RWPE2 (cell line): ENCODE data around the gene RPS21.

Experiments
- ATAC-seq: fragments of 200-7000 bp; cut with Tn5 transposase; 3 replicates; pipeline ENCODE4 v1.9.1; 2021; ENCODE audit warnings: low read depth
- DNase-seq: peaks from one replicate; pipeline ENCODE4 v3.0.0-alpha.2; 2020; ENCODE audit warnings: low spot score
- H3K27ac ChIP-seq: fragments of 450-650 bp; 2 replicates; pipeline ENCODE4 v1.5.1; 2017; ENCODE audit warnings: mild to moderate bottlenecking; ENCODE audit not compliant: poor library complexity, severe bottlenecking
- H3K27me3 ChIP-seq: fragments of 250-450 bp; sonication (Bioruptor Pico); 2 replicates; pipeline ENCODE4 v1.5.1; 2021; ENCODE audit warnings: mild to moderate bottlenecking, moderate library complexity; ENCODE audit not compliant: insufficient read depth, poor library complexity, severe bottlenecking
- H3K36me3 ChIP-seq: fragments of 250-450 bp; sonication (Bioruptor Pico); 2 replicates; pipeline ENCODE4 v1.5.1; 2020; ENCODE audit warnings: low read depth, mild to moderate bottlenecking, moderate library complexity
- H3K4me1 ChIP-seq: fragments of 250-450 bp; sonication (Bioruptor Pico); 2 replicates; pipeline ENCODE4 v1.5.1; 2021; ENCODE audit warnings: mild to moderate bottlenecking, moderate library complexity; ENCODE audit not compliant: insufficient read depth, poor library complexity, severe bottlenecking
- H3K4me3 ChIP-seq: fragments of 250-450 bp; sonication (Bioruptor Pico); 2 replicates; pipeline ENCODE4 v1.5.1; 2021; ENCODE audit warnings: mild to moderate bottlenecking, moderate library complexity; ENCODE audit not compliant: severe bottlenecking
- H3K9me3 ChIP-seq: fragments of 250-450 bp; sonication (Bioruptor Pico); 2 replicates; pipeline ENCODE4 v1.5.1; 2021; ENCODE audit warnings: mild to moderate bottlenecking, moderate library complexity; ENCODE audit not compliant: severe bottlenecking
- CTCF ChIP-seq: fragments of 450-650 bp; IDR thresholded peaks from one replicate; pipeline ENCODE4 v1.5.1; 2017; ENCODE audit warnings: mild to moderate bottlenecking, moderate library complexity; ENCODE audit not compliant: poor library complexity, severe bottlenecking

RPS21 gene

GRCh38 chr20:62374331-62375152, 12.4 kb upstream of the RPS21 start:
- Histone ChIP-seq H3K27me3 (no peaks in the 10 kb centered on the region), H3K9me3 (no peaks in the 10 kb centered on the region), H3K36me3 (no peaks in the 10 kb centered on the region), H3K27ac (peak overlapping the region; percentile 95), H3K4me3 (no peak overlapping the region), H3K4me1 (peaks cover 52% of the 10 kb centered on the region)
- no peak for TF ChIP-seq CTCF
- no peak for ATAC-seq
- peak; percentile 88 for DNase-seq

- no peak overlapping the region for H3K4me3 ChIP-seq
- H3K4me1 ChIP-seq, result peaks cover 50% of the 10 kb centered on the region
- H3K36me3 ChIP-seq, result no peaks in the 10 kb centered on the region
- no peaks in the 10 kb centered on the region for H3K9me3 ChIP-seq
- peak overlapping the region; percentile 95 for H3K27ac ChIP-seq
- DNase-seq, result peak; percentile 89
- no peaks in the 10 kb centered on the region for H3K27me3 ChIP-seq
- peak; percentile 8; the same call in 2 of the 3 replicates for ATAC-seq
- peak; percentile 81 for TF ChIP-seq CTCF
These were observed 10.5 kb upstream of the RPS21 start for GRCh38 chr20:62376112-62377063.

- ATAC-seq (no peak), DNase-seq (peak; percentile 86)
- H3K9me3 ChIP-seq, result no peaks in the 10 kb centered on the region
- no peak overlapping the region for H3K4me3 ChIP-seq
- no peak for TF ChIP-seq CTCF
- H3K27me3 ChIP-seq, result no peaks in the 10 kb centered on the region
- H3K27ac ChIP-seq, result peak overlapping the region; percentile 95
- peaks cover 53% of the 10 kb centered on the region for H3K4me1 ChIP-seq
- 0 out of 2 replicates have a peak, but pooled peaks cover 3% of the 10 kb centered on the region for H3K36me3 ChIP-seq
These were observed 9.8 kb upstream of the RPS21 start for GRCh38 chr20:62377064-62377461.

GRCh38 chr20:62377615-62378178, 9.2 kb upstream of the RPS21 start:
- peaks cover 53% of the 10 kb centered on the region for H3K4me1 ChIP-seq
- H3K27me3 ChIP-seq, result no peaks in the 10 kb centered on the region
- H3K4me3 ChIP-seq, result peak overlapping the region; percentile 0
- DNase-seq (peak; percentile 92), ATAC-seq (peak; percentile 0; the same call in 2 of the 3 replicates)
- peak; percentile 37 for TF ChIP-seq CTCF
- H3K27ac ChIP-seq, result peak overlapping the region; percentile 95
- 0 out of 2 replicates have a peak, but pooled peaks cover 3% of the 10 kb centered on the region for H3K36me3 ChIP-seq
- no peaks in the 10 kb centered on the region for H3K9me3 ChIP-seq
